Kidney epithelial cell (primary cell): ENCODE measurements around the gene NXPH2. TPM values are rescaled to one million over a fixed set of nuclear protein-coding genes. Genes with fewer than 3 reads are reported as not detected.

Source experiments
- DNase-seq: peaks from one replicate; pipeline ENCODE4 v3.0.0-alpha.2; 2010; ENCODE audit warnings: low read depth
- H3K27me3 ChIP-seq: 2 replicates; pipeline ENCODE4 v1.6.0; 2011; ENCODE audit warnings: low read length; ENCODE audit not compliant: control insufficient read depth, insufficient read depth
- H3K36me3 ChIP-seq: 2 replicates; pipeline ENCODE4 v1.5.1; 2011; ENCODE audit warnings: low read length; ENCODE audit not compliant: control insufficient read depth, insufficient read depth
- H3K4me3 ChIP-seq: 2 replicates; pipeline ENCODE4 v1.5.1; 2011; ENCODE audit warnings: low read depth, mild to moderate bottlenecking, control low read depth, low read length
- total RNA-seq: library from RNA; depleted of rRNA; stranded (reverse); fragments of >200 nt; gene quantifications from 2 replicates; pipeline ENCODE4 v1.2.3, GENCODE V29; 2015
- TF ChIP-seq, protein P1 (sequence below): IDR thresholded peaks from 2 replicates; pipeline ENCODE4 v1.5.1; 2011; ENCODE audit warnings: mild to moderate bottlenecking, moderate library complexity, low read length, control low read depth, inconsistent platforms; ENCODE audit not compliant: insufficient read depth, poor library complexity, severe bottlenecking

NXPH2 gene
- total RNA-seq, 1 donor from 2014 or later = not detected

- peak; percentile 25 for DNase-seq
- no peaks in the 10 kb centered on the region for H3K27me3 ChIP-seq
- no peaks in the 10 kb centered on the region for H3K36me3 ChIP-seq
- no peak overlapping the region for H3K4me3 ChIP-seq
- TF ChIP-seq, protein P1, sequence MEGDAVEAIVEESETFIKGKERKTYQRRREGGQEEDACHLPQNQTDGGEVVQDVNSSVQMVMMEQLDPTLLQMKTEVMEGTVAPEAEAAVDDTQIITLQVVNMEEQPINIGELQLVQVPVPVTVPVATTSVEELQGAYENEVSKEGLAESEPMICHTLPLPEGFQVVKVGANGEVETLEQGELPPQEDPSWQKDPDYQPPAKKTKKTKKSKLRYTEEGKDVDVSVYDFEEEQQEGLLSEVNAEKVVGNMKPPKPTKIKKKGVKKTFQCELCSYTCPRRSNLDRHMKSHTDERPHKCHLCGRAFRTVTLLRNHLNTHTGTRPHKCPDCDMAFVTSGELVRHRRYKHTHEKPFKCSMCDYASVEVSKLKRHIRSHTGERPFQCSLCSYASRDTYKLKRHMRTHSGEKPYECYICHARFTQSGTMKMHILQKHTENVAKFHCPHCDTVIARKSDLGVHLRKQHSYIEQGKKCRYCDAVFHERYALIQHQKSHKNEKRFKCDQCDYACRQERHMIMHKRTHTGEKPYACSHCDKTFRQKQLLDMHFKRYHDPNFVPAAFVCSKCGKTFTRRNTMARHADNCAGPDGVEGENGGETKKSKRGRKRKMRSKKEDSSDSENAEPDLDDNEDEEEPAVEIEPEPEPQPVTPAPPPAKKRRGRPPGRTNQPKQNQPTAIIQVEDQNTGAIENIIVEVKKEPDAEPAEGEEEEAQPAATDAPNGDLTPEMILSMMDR = no peak
These were observed 72.7 kb downstream of the NXPH2 start for GRCh38 chr2:138707392-138708074.

DNA sequence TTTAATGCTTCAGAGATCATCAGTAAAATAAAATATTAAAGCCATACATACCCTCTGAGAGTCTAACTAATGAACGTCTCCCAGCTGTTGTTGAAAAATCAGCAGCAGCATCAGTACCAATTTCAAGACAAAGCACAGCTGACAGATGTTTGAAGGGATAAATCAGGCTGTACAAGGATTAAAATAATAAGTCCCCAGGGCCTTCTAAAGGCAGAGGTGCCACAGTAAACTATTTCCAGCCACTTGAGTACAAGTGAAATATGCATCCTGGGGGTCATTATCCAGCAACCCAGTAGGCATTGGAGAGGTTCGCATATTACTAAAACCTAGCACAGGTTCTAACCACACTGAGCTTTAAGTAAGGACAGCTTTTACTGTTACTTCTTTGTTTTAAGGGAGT lies 76.9 kb downstream of the NXPH2 start:
- TF ChIP-seq, protein P1 = no peak
- H3K27me3 ChIP-seq = no peaks in the 10 kb centered on the region
- no peak for DNase-seq
- no peak overlapping the region for H3K4me3 ChIP-seq
- no peaks in the 10 kb centered on the region for H3K36me3 ChIP-seq

DNA sequence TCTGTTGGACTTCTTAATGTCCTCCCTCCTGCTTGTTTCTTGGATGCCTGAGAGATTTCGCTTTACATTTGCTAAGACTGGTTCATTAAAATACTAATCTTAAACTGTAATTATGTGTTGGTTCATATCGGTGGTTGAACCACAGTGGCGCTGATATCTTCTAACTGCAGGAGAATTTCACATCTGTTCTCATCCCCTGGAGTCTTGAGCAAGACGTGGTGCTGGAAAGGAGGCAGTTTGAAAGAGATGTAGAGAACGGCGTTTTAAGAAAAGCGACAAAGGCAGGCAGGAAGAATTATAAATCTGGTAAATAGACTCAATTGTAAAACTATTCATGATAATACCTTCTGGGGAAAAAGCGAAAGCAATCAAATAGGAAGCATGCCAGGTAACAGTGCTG lies 79.5 kb downstream of the NXPH2 start:
- H3K27me3 ChIP-seq = no peaks in the 10 kb centered on the region
- TF ChIP-seq, protein P1 = no peak
- H3K4me3 ChIP-seq = no peak overlapping the region
- H3K36me3 ChIP-seq = no peaks in the 10 kb centered on the region
- DNase-seq = no peak

- DNase-seq = no peak
- H3K36me3 ChIP-seq = no peaks in the 10 kb centered on the region
These were observed 80.8 kb downstream of the NXPH2 start for GRCh38 chr2:138699421-138699820.

GRCh38 chr2:138698428-138698827 lies 81.8 kb downstream of the NXPH2 start:
- Histone ChIP-seq H3K4me3 (no peak overlapping the region), H3K27me3 (no peaks in the 10 kb centered on the region), H3K36me3 (no peaks in the 10 kb centered on the region)
- no peak for DNase-seq
- TF ChIP-seq, protein P1 = no peak

More at GRCh38 chr2:138699421-138699820, 80.8 kb downstream of the NXPH2 start:
- no peak overlapping the region for H3K4me3 ChIP-seq
- TF ChIP-seq, protein P1 = no peak
- H3K27me3 ChIP-seq = no peaks in the 10 kb centered on the region

GRCh38 chr2:138691667-138692066 lies 88.5 kb downstream of the NXPH2 start:
- H3K4me3 ChIP-seq = no peak overlapping the region
- no peaks in the 10 kb centered on the region for H3K27me3 ChIP-seq
- TF ChIP-seq, protein P1 = no peak
- H3K36me3 ChIP-seq = no peaks in the 10 kb centered on the region
- no peak for DNase-seq
